OCI-LY1 (cell line): ENCODE data around the gene LUC7L2.

Source experiments
- H2AFZ ChIP-seq: fragments of 200-600 bp; sonication (generic), shearing (Covaris generic); 2 replicates; pipeline ENCODE4 v1.6.0; 2014; ENCODE audit warnings: antibody characterized with exemption, mild to moderate bottlenecking, low read length
- H3F3A ChIP-seq: fragments of 200-600 bp; sonication (generic), shearing (Covaris generic); 2 replicates; pipeline ENCODE4 v1.6.0; 2014; ENCODE audit warnings: mild to moderate bottlenecking, antibody characterized with exemption, low read length, moderate library complexity; ENCODE audit not compliant: insufficient read depth
- H3K27ac ChIP-seq: fragments of 200-600 bp; sonication (generic); 2 replicates; pipeline ENCODE4 v1.5.1; 2014; ENCODE audit warnings: low read length, mixed run types, mild to moderate bottlenecking, low read depth; ENCODE audit not compliant: poor library complexity, severe bottlenecking
- H3K27me3 ChIP-seq: fragments of 200-600 bp; sonication (generic); 2 replicates; pipeline ENCODE4 v1.6.0; 2014; ENCODE audit warnings: antibody characterized with exemption, mild to moderate bottlenecking, low read length, moderate library complexity; ENCODE audit not compliant: insufficient read depth
- H3K36me3 ChIP-seq: fragments of 200-600 bp; sonication (generic); 2 replicates; pipeline ENCODE4 v1.6.1; 2014; ENCODE audit warnings: mild to moderate bottlenecking, antibody characterized with exemption, low read length, moderate library complexity, mixed read lengths; ENCODE audit not compliant: insufficient read depth
- H3K4me1 ChIP-seq: fragments of 200-600 bp; sonication (generic); 2 replicates; pipeline ENCODE4 v1.5.1; 2014; ENCODE audit warnings: mild to moderate bottlenecking, low read length, moderate library complexity; ENCODE audit not compliant: insufficient read depth, severe bottlenecking
- H3K4me2 ChIP-seq: fragments of 200-600 bp; sonication (generic), shearing (Covaris generic); 2 replicates; pipeline ENCODE4 v1.6.1; 2014; ENCODE audit warnings: low read length
- H3K4me3 ChIP-seq: fragments of 200-600 bp; sonication (generic); 2 replicates; pipeline ENCODE4 v1.5.1; 2014; ENCODE audit warnings: low read length, low read depth, mild to moderate bottlenecking, mixed read lengths; ENCODE audit not compliant: poor library complexity, severe bottlenecking
- H3K79me2 ChIP-seq: fragments of 200-600 bp; shearing (Covaris generic); 2 replicates; pipeline ENCODE4 v1.6.1; 2016; ENCODE audit warnings: mixed run types, low read length, mixed read lengths; ENCODE audit not compliant: insufficient read depth
- H3K9ac ChIP-seq: fragments of 200-600 bp; sonication (generic), shearing (Covaris generic); 2 replicates; pipeline ENCODE4 v1.6.1; 2014; ENCODE audit warnings: mild to moderate bottlenecking, low read length, mixed read lengths
- H3K9me2 ChIP-seq: fragments of 200-600 bp; sonication (generic), shearing (Covaris generic); 2 replicates; pipeline ENCODE4 v1.6.1; 2014; ENCODE audit warnings: low read depth, mild to moderate bottlenecking, low read length, mixed read lengths
- H3K9me3 ChIP-seq: fragments of 200-600 bp; shearing (Covaris generic); 2 replicates; pipeline ENCODE4 v1.6.1; 2014; ENCODE audit warnings: low read length, mixed read lengths
- H4K20me1 ChIP-seq: fragments of 200-600 bp; sonication (generic), shearing (Covaris generic); 2 replicates; pipeline ENCODE4 v1.6.0; 2016; ENCODE audit warnings: mild to moderate bottlenecking, low read length; ENCODE audit not compliant: insufficient read depth
- CTCF ChIP-seq: fragments of 200-600 bp; sonication (generic), shearing (Covaris generic); IDR thresholded peaks from 2 replicates; pipeline ENCODE4 v1.5.1; 2017; ENCODE audit warnings: mild to moderate bottlenecking, antibody characterized with exemption, low read length, moderate library complexity, mixed read lengths
- EZH2 ChIP-seq: fragments of 200-600 bp; sonication (generic), shearing (Covaris generic); IDR thresholded peaks from 2 replicates; pipeline ENCODE4 v1.8.0; 2017; ENCODE audit warnings: borderline replicate concordance, mixed run types, mild to moderate bottlenecking, antibody characterized with exemption, low read length, moderate library complexity, mixed read lengths

LUC7L2 gene

GRCh38 chr7:139446051-139446890, 86.6 kb downstream of the LUC7L2 start:
- TF ChIP-seq EZH2 = no peak
- no peak for TF ChIP-seq CTCF
- H3K79me2 ChIP-seq = no peaks in the 10 kb centered on the region

GRCh38 chr7:139450851-139451250, 91.2 kb downstream of the LUC7L2 start:
- no peaks in the 10 kb centered on the region for H3K36me3 ChIP-seq
- no peak overlapping the region for H3K4me2 ChIP-seq
- H3K27ac ChIP-seq = no peak overlapping the region
- no peaks in the 10 kb centered on the region for H3K9me2 ChIP-seq
- no peaks in the 10 kb centered on the region for H3K9me3 ChIP-seq
- H3F3A ChIP-seq = no peaks in the 10 kb centered on the region
- H4K20me1 ChIP-seq = no peaks in the 10 kb centered on the region
- no peak overlapping the region for H3K9ac ChIP-seq
- H3K79me2 ChIP-seq = no peaks in the 10 kb centered on the region
- no peaks in the 10 kb centered on the region for H3K27me3 ChIP-seq
- no peak overlapping the region for H3K4me3 ChIP-seq
- no peak for TF ChIP-seq EZH2
- no peak for TF ChIP-seq CTCF
- H2AFZ ChIP-seq = no peak overlapping the region
- no peaks in the 10 kb centered on the region for H3K4me1 ChIP-seq

More at GRCh38 chr7:139446051-139446890, 86.6 kb downstream of the LUC7L2 start:
- H3K4me1 ChIP-seq = no peaks in the 10 kb centered on the region
- H3K9me3 ChIP-seq = no peaks in the 10 kb centered on the region
- no peak overlapping the region for H3K9ac ChIP-seq
- H3K9me2 ChIP-seq = no peaks in the 10 kb centered on the region
- H3K27me3 ChIP-seq = no peaks in the 10 kb centered on the region
- H3K4me2 ChIP-seq = no peak overlapping the region
- H3K4me3 ChIP-seq = no peak overlapping the region
- H3K36me3 ChIP-seq = no peaks in the 10 kb centered on the region
- H4K20me1 ChIP-seq = no peaks in the 10 kb centered on the region
- H3K27ac ChIP-seq = no peak overlapping the region
- no peak overlapping the region for H2AFZ ChIP-seq
- H3F3A ChIP-seq = no peaks in the 10 kb centered on the region

DNA sequence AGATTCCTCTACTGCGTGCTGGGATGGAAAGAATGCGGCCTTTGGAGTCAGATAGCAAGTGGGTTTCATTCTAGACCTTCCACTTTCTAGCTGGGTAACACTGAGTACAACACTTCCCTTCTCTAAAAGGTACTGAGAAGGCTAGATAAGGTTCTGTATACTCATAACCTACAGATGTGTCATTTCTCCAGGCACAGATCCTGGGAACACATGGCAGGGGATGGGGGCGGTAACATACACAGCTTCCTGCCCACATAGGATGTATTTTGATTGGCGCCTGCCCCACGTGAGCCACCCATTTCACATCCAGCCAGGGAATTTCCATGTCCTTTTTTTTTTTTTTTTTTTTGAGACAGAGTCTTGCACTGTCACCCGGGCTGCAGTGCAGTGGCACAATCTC, 91.9 kb downstream of the LUC7L2 start:
- no peaks in the 10 kb centered on the region for H3K27me3 ChIP-seq
- H3K4me3 ChIP-seq = no peak overlapping the region
- no peak overlapping the region for H3K4me2 ChIP-seq
- no peaks in the 10 kb centered on the region for H3K36me3 ChIP-seq
- no peaks in the 10 kb centered on the region for H3K4me1 ChIP-seq
- no peaks in the 10 kb centered on the region for H4K20me1 ChIP-seq
- TF ChIP-seq CTCF (no peak), EZH2 (no peak)
- H3K9me3 ChIP-seq = no peaks in the 10 kb centered on the region
- H3F3A ChIP-seq = no peaks in the 10 kb centered on the region
- H2AFZ ChIP-seq = no peak overlapping the region
- H3K9me2 ChIP-seq = no peaks in the 10 kb centered on the region
- H3K27ac ChIP-seq = no peak overlapping the region
- H3K79me2 ChIP-seq = no peaks in the 10 kb centered on the region
- no peak overlapping the region for H3K9ac ChIP-seq
